VCaP (cell line): ENCODE data around the gene BAHD1.

Experiments used
- H3K27ac ChIP-seq: fragments of 450-650 bp; 2 replicates; pipeline ENCODE4 v1.5.1; 2017
- CTCF ChIP-seq: fragments of 450-650 bp; conservative IDR thresholded peaks from 2 replicates; pipeline ENCODE4 v1.5.1; 2017; ENCODE audit warnings: mild to moderate bottlenecking, moderate library complexity

BAHD1 gene

GRCh38 chr15:40483919-40484318 is 43.2 kb downstream of the BAHD1 start:
- no peak for TF ChIP-seq CTCF
- peak overlapping the region; percentile 7; the same call in 1 of the 2 replicates for H3K27ac ChIP-seq

GRCh38 chr15:40486066-40486770 is 45.5 kb downstream of the BAHD1 start:
- peak overlapping the region; percentile 18; the same call in 1 of the 2 replicates for H3K27ac ChIP-seq
- TF ChIP-seq CTCF = no peak

GRCh38 chr15:40487816-40488682 is 47.3 kb downstream of the BAHD1 start:
- no peak for TF ChIP-seq CTCF
- no peak overlapping the region for H3K27ac ChIP-seq

GRCh38 chr15:40489274-40490175 is 48.8 kb downstream of the BAHD1 start:
- no peak overlapping the region for H3K27ac ChIP-seq
- TF ChIP-seq CTCF = no peak

- no peak for TF ChIP-seq CTCF
- H3K27ac ChIP-seq = no peak overlapping the region
These were observed 52.5 kb downstream of the BAHD1 start for GRCh38 chr15:40493089-40493840.

GRCh38 chr15:40495516-40495915 is 54.8 kb downstream of the BAHD1 start:
- no peak for TF ChIP-seq CTCF
- H3K27ac ChIP-seq = no peak overlapping the region
